HG03378 (cell line): ENCODE measurements around the gene WSB1.
"Not testable (repeated sequence)": the region's sequence is repeated elsewhere in the genome, so short reads cannot be mapped to it uniquely, and the experiment has no call there.

Experiments
- ATAC-seq: cut with Tn5 transposase; IDR thresholded peaks from one replicate; pipeline ENCODE4 v1.9.1; 2021; ENCODE audit warnings: mild to moderate bottlenecking, moderate library complexity; ENCODE audit not compliant: unreplicated experiment

WSB1 gene

DNA sequence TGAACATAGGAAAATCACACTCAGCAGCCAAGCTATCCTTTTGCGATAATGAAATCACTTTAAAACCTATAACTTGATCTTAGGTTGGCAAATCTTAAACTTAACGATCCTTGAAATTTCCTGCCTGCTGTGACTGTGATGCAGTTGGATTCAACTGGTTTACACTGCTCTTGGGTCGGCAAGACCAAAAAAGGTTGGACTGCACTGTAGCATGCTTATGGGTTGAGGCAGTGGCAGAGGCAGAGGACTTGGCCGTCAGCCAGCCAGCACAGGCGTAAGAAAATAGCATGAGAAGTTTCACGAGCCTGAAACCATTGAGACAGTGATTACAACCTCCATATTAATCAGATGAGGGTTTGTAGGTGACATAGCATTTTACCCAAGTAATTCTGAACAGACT lies 21.4 kb downstream of the WSB1 start:
- ATAC-seq = no peak

DNA sequence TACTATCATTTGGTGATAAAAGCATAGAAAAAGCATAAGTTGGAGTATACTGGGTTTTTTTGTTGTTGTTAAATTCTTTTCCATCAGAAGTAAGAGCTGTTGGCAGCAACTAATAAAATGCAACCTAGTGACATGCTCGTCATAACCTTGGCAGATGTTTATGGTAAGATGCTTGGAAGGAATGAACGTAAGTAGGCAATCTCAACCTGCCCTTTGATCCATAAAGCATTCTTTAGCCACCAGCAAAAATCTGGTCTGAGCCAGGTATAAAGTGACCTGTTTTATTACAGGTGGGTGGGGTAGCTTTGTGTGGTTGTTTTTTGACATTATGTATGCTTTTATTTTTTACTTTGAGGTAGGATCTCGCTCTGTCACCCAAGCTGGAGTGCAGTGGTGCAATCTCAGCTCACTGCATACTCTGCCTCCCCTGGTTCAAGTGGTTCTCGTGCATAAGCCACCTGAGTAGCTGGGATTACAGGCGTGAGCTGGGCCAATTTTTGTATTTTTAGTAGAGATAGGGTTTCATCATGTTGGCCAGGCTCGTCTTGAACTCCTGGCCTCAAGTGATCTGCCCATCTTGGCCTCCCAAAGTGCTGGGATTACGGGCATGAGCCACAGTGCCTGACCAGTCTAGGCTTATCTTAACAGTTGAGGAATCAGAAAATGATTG lies 22.0 kb downstream of the WSB1 start:
- no peak for ATAC-seq

DNA sequence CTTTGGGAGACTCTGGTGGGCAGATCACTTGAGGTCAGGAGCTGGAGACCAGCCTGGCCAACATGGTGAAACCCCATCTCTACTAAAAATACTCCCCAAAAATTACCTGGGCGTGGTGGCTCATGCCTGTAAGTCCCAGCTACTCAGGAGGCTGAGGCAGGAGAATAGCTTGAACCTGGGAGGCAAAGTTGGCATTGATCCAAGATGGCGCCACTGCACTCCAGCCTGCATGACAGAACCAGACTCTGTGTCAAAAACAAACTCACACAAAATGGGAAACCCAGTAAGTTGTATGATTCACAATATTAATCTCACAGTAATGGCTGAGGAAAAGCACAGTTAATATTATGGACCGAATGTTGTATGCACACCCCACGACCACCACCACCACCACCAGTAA lies 24.3 kb downstream of the WSB1 start:
- no peak for ATAC-seq

- ATAC-seq = no peak
These were observed 24.7 kb downstream of the WSB1 start for GRCh38 chr17:27318633-27319032.

- no peak for ATAC-seq
These were observed 25.8 kb downstream of the WSB1 start for GRCh38 chr17:27319541-27320221.

DNA sequence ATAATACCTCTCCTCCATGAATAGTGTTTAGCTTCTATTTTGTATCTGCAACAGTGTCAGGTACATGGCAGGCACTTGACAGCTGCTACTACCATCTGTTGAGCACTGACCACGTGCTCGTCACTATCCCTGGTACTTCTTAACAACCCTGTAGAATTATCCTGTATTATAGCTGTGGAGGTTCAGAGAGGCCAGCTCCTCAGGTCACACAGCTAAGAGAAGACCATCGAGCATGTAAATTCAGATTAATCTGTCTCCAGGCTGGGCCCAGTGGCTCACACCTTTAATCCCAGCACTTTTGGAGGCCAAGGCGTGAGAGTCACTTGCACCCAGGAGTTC lies 26.3 kb downstream of the WSB1 start:
- ATAC-seq = no peak

- no peak for ATAC-seq
These were observed 27.5 kb downstream of the WSB1 start for GRCh38 chr17:27321372-27321771.

DNA sequence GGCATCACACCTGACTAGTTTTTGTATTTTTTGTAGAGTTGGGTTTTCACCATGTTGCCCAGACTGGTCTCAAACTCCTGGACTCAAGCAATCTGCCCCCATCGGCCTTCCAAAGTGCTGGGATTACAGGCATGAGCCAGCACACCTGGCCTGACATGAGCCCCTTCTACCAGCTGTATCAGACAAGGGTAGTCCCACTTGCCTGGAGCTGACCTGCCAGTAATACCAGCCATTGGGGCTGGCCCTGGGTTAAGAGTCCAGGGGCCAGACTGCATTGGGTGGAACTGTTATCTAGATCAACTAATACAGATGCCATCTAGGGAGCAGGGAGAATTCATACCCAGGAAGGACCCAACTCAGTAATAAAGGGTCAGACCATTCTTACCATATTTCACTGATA lies 28.1 kb downstream of the WSB1 start:
- no peak for ATAC-seq

- no peak for ATAC-seq
These were observed 29.0 kb downstream of the WSB1 start for GRCh38 chr17:27322690-27323508.

DNA sequence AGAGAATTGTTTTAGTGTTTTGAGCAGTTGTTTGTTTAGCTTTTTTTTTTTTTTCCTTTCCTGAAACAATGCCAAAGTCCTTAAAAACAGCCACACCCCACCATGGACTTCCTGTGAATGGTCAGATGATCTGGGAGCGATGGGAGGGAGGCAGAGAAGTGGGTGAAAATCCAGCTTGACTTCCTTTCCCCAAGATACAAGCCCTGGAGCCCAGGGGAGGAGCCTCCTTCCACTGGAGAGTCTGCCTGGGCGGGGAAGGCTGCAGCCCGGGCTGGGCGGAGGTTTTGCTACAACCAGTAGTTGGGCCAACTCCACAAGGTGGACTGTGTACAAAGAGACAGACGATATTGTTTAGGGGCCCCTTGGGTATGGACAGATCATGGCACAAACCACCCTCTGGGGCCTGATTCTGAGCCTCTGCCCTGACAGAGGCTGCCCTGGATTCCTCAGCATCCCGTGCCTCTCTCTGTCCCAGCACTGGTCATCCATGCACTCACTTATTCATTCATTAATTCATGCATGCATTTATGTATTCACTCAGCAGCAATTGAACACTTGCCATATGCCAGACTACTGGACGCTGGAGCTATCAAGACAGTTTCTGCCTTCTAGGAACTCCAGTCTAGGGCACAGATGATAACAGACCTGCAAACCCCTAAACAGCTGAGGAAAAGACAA lies 29.8 kb downstream of the WSB1 start:
- no peak for ATAC-seq

GRCh38 chr17:27324771-27325339 lies 30.9 kb downstream of the WSB1 start:
- ATAC-seq = no peak

DNA sequence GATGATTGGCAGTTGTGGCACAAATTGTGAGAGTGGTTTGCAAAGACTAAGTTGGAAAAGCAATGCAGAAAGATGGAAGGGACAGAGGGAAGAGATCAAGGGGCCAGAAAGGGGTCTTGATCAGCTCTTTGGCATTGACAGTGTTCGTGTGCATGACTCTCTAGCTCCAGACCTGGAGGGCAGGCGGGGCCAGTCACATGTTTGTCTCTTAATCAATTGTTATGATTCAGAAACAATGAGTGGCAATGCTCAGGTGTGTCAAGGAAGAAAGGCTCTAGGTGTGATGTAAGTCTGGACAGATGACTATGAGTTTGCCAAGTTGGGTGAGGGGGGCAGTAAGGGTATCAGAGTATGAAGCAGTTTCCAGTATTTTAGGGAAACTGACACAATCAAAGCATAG lies 32.1 kb downstream of the WSB1 start:
- ATAC-seq = no peak

DNA sequence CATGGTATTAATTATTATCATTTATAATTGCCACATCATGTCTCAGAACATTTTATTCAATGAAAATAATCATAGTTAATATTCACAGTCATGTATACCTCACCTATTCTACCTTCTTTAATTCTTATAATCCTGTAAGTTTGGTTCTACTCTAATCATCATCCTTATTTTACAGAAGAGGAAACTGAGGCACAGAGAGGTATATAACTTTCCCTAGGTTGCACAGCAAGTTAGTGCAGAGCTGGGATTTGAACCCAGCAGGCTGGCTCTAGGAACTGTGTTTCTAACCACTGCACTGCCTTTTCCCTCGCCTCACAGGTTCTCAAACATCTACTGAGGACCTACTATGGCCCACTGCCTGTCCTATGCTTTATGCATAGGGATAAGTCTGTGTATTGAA lies 32.7 kb downstream of the WSB1 start:
- ATAC-seq = no peak

GRCh38 chr17:27327397-27327796 lies 33.5 kb downstream of the WSB1 start:
- ATAC-seq = no peak

DNA sequence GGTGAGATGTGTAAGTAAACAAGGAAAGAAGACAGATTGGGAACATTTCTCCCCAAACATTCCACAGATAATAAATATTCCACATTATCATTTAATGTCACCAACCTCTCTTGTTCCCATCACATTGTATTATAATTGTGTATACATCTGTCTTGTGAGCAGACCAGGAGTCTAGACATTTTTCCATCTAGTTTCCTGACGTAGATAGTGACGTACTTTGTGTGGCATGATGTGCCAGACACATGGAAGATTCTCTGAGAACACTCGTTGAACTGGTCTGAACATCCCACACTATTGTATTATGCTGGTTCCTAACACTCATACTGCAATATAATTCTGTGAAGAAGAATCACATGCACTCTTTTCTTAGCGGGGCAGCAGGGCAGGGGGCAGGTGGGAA lies 34.0 kb downstream of the WSB1 start:
- ATAC-seq = no peak

DNA sequence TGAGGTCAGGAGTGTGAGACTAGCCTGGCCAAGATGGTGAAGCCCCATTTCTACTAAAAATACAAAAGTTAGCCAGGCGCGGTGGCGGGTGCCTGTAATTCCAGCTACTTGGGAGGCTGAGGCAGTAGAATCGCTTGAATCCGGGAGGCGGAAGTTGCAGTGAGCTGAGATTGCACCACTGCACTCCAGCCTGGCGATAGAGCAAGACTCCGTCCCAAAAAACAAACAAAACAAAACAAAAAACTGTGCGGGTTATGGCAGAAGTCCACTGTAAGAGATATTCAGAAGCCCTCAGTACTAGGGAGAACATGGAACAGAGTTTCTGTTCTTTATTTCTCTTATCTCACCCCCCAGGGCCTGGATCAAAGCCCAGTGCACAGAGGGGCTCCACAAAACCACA lies 34.8 kb downstream of the WSB1 start:
- not testable (repeated sequence) for ATAC-seq

- ATAC-seq = no peak
These were observed 35.4 kb downstream of the WSB1 start for GRCh38 chr17:27329146-27329805.

- ATAC-seq = no peak
These were observed 38.1 kb downstream of the WSB1 start for GRCh38 chr17:27332047-27332393.

- peak; percentile 86 for ATAC-seq
These were observed 38.8 kb downstream of the WSB1 start for GRCh38 chr17:27332485-27333409.
